HEK293 (cell line): Measurements from ENCODE around the gene PRICKLE1.

Experiments
- CTCF ChIA-PET: fragments of 350-600 bp; formaldehyde crosslinking; extraction: SDS; loops from one replicate; lab custom pipeline; 2021; ENCODE audit warnings: antibody characterized with exemption; lab: Yijun Ruan, JAX
- POLR2A ChIA-PET: fragments of 300-600 bp; formaldehyde crosslinking; extraction: SDS; loops from one replicate; lab custom pipeline; 2020; ENCODE audit warnings: antibody characterized with exemption, inconsistent platforms; lab: Yijun Ruan, JAX
- H3K27ac ChIP-seq: fragments of 200-500 bp; sonication (Bioruptor generic); 2 replicates; pipeline ENCODE4 v1.5.1; 2014; ENCODE audit warnings: low read depth, low read length, control low read depth, inconsistent platforms; ENCODE audit errors: extremely low read depth
- H3K36me3 ChIP-seq, 2 experiments: fragments of 200-500 bp in 1 of 2; sonication (Bioruptor generic) in 1 of 2; 1 replicate in 1 of 2; 2 replicates in 1 of 2; pipeline ENCODE4 v1.5.1; 2014 to 2017; ENCODE audit warnings: inconsistent platforms in 2 of 2, low read length in 2 of 2; ENCODE audit not compliant: control insufficient read depth in 2 of 2, insufficient read depth in 1 of 2
- H3K4me1 ChIP-seq: fragments of 200-500 bp; sonication (Bioruptor generic); 2 replicates; pipeline ENCODE4 v1.5.1; 2014; ENCODE audit warnings: mild to moderate bottlenecking, low read length, inconsistent platforms; ENCODE audit not compliant: control insufficient read depth, insufficient read depth
- H3K4me3 ChIP-seq: 2 replicates; pipeline ENCODE4 v1.5.1; 2011; ENCODE audit warnings: low read depth, mild to moderate bottlenecking, control low read depth, low read length, moderate library complexity
- H3K9me3 ChIP-seq: fragments of 200-500 bp; sonication (Bioruptor generic); 2 replicates; pipeline ENCODE4 v1.5.1; 2014; ENCODE audit warnings: low read depth, low read length, inconsistent platforms; ENCODE audit not compliant: control insufficient read depth, insufficient read depth
- ELK4 ChIP-seq: IDR thresholded peaks from 2 replicates; pipeline ENCODE4 v1.6.1; 2011; ENCODE audit warnings: mild to moderate bottlenecking, low read depth, low read length, borderline replicate concordance
- GLIS1 ChIP-seq: fragments of 450-650 bp; formaldehyde crosslinking; IDR thresholded peaks from 2 replicates; pipeline ENCODE4 v1.5.1; 2016; ENCODE audit warnings: missing biosample characterization, missing genetic modification characterization
- GLIS2 ChIP-seq: fragments of 450-650 bp; formaldehyde crosslinking; IDR thresholded peaks from 2 replicates; pipeline ENCODE4 v1.5.1; 2016; ENCODE audit warnings: missing biosample characterization, missing genetic modification characterization
- HIC1 ChIP-seq: fragments of 450-650 bp; formaldehyde crosslinking; IDR thresholded peaks from 2 replicates; pipeline ENCODE4 v1.5.1; 2016; ENCODE audit warnings: missing biosample characterization, missing genetic modification characterization
- HOXC10 ChIP-seq: sonication (generic); formaldehyde crosslinking; IDR thresholded peaks from 2 replicates; pipeline ENCODE4 v1.8.1; 2023; ENCODE audit warnings: mild to moderate bottlenecking, missing genetic modification reagents
- HOXD13 ChIP-seq: sonication (generic); formaldehyde crosslinking; IDR thresholded peaks from 2 replicates; pipeline ENCODE4 v1.8.0; 2022; ENCODE audit warnings: missing genetic modification reagents, borderline replicate concordance
- MEIS1 ChIP-seq: sonication (generic); formaldehyde crosslinking; IDR thresholded peaks from 2 replicates; pipeline ENCODE4 v1.8.1; 2022; ENCODE audit warnings: missing genetic modification reagents, mild to moderate bottlenecking, borderline replicate concordance
- RBAK ChIP-seq: fragments of 450-650 bp; formaldehyde crosslinking; IDR thresholded peaks from 2 replicates; pipeline ENCODE4 v1.5.1; 2016; ENCODE audit warnings: missing biosample characterization, missing genetic modification characterization
- YY1 ChIP-seq: fragments of 450-650 bp; formaldehyde crosslinking; IDR thresholded peaks from 2 replicates; pipeline ENCODE4 v1.5.1; 2018; ENCODE audit warnings: missing biosample characterization, missing genetic modification characterization
- ZBTB11 ChIP-seq: fragments of 450-650 bp; formaldehyde crosslinking; conservative IDR thresholded peaks from 2 replicates; pipeline ENCODE4 v1.5.1; 2016; ENCODE audit warnings: low read depth, missing biosample characterization, missing genetic modification characterization
- ZBTB44 ChIP-seq: fragments of 450-650 bp; IDR thresholded peaks from 2 replicates; pipeline ENCODE4 v1.5.1; 2018; ENCODE audit warnings: missing biosample characterization, mild to moderate bottlenecking, missing genetic modification characterization
- ZEB2 ChIP-seq: fragments of 450-650 bp; formaldehyde crosslinking; IDR thresholded peaks from 2 replicates; pipeline ENCODE4 v1.5.1; 2016; ENCODE audit warnings: missing biosample characterization, missing genetic modification characterization
- ZNF112 ChIP-seq: fragments of 450-650 bp; formaldehyde crosslinking; IDR thresholded peaks from 2 replicates; pipeline ENCODE4 v1.5.0; 2017; ENCODE audit warnings: missing biosample characterization, missing genetic modification characterization
- ZNF169 ChIP-seq: fragments of 450-650 bp; formaldehyde crosslinking; IDR thresholded peaks from 2 replicates; pipeline ENCODE4 v1.5.1; 2016; ENCODE audit warnings: missing biosample characterization, missing genetic modification characterization
- ZNF214 ChIP-seq: fragments of 450-650 bp; formaldehyde crosslinking; IDR thresholded peaks from 2 replicates; pipeline ENCODE4 v1.5.1; 2017; ENCODE audit warnings: missing biosample characterization, mild to moderate bottlenecking, missing genetic modification characterization, borderline replicate concordance
- ZNF324 ChIP-seq: fragments of 450-650 bp; formaldehyde crosslinking; IDR thresholded peaks from 2 replicates; pipeline ENCODE4 v1.5.1; 2016; ENCODE audit warnings: missing biosample characterization, missing genetic modification characterization
- ZNF341 ChIP-seq: fragments of 450-650 bp; formaldehyde crosslinking; IDR thresholded peaks from 2 replicates; pipeline ENCODE4; 2016; ENCODE audit warnings: low read depth, missing biosample characterization, missing genetic modification characterization
- ZNF391 ChIP-seq: fragments of 450-650 bp; formaldehyde crosslinking; IDR thresholded peaks from 2 replicates; pipeline ENCODE4 v1.5.1; 2016; ENCODE audit warnings: low read depth, missing biosample characterization, missing genetic modification characterization, borderline replicate concordance
- ZNF416 ChIP-seq: fragments of 450-650 bp; formaldehyde crosslinking; IDR thresholded peaks from 2 replicates; pipeline ENCODE4 v1.5.1; 2016; ENCODE audit warnings: missing biosample characterization, missing genetic modification characterization
- ZNF426 ChIP-seq: fragments of 450-650 bp; formaldehyde crosslinking; IDR thresholded peaks from 2 replicates; pipeline ENCODE4 v1.5.1; 2017; ENCODE audit warnings: missing biosample characterization, missing genetic modification characterization, mild to moderate bottlenecking, inconsistent platforms, moderate library complexity
- ZNF433 ChIP-seq: fragments of 450-650 bp; formaldehyde crosslinking; IDR thresholded peaks from 2 replicates; pipeline ENCODE4 v1.5.1; 2016; ENCODE audit warnings: missing biosample characterization, missing genetic modification characterization, low read depth
- ZNF514 ChIP-seq: fragments of 450-650 bp; formaldehyde crosslinking; IDR thresholded peaks from 2 replicates; pipeline ENCODE4 v1.5.1; 2016; ENCODE audit warnings: missing biosample characterization, missing genetic modification characterization
- ZNF548 ChIP-seq: fragments of 450-650 bp; formaldehyde crosslinking; IDR thresholded peaks from 2 replicates; pipeline ENCODE4 v1.5.1; 2016; ENCODE audit warnings: missing biosample characterization, missing genetic modification characterization
- ZNF791 ChIP-seq: fragments of 450-650 bp; formaldehyde crosslinking; IDR thresholded peaks from 2 replicates; pipeline ENCODE4 v1.5.1; 2016; ENCODE audit warnings: missing biosample characterization, missing genetic modification characterization
- ZSCAN16 ChIP-seq: fragments of 450-650 bp; formaldehyde crosslinking; IDR thresholded peaks from 2 replicates; pipeline ENCODE4 v1.5.1; 2016; ENCODE audit warnings: missing biosample characterization, missing genetic modification characterization
- ZSCAN4 ChIP-seq: fragments of 450-650 bp; formaldehyde crosslinking; IDR thresholded peaks from 2 replicates; pipeline ENCODE4 v1.5.1; 2017; ENCODE audit warnings: missing biosample characterization, missing genetic modification characterization

The PRICKLE1 gene

GRCh38 chr12:42458575-42458974, 131.0 kb downstream of the PRICKLE1 start (continued):
- no peak for TF ChIP-seq ZNF514
- TF ChIP-seq ZNF112 (tag by site-specific recombination), result no peak
- TF ChIP-seq ZNF169 (tag by site-specific recombination), result no peak
- TF ChIP-seq ZNF324 (tag by site-specific recombination), result no peak
- TF ChIP-seq ZBTB44 (tag by site-specific recombination), result no peak
- no peak for TF ChIP-seq HOXC10 (CRISPR knock-in tag)
- TF ChIP-seq ZNF416 (tag by site-specific recombination), result no peak
- no peak for TF ChIP-seq ELK4
- TF ChIP-seq RBAK (tag by site-specific recombination), result no peak
- TF ChIP-seq ZEB2 (tag by site-specific recombination), result no peak
- TF ChIP-seq ZNF433, result no peak
- TF ChIP-seq MEIS1 (CRISPR knock-in tag), result no peak
- TF ChIP-seq, all 188 proteins: peak for 0

GRCh38 chr12:42450248-42450647, 139.3 kb downstream of the PRICKLE1 start:
- POLR2A ChIA-PET, result no interaction called here
- Histone ChIP-seq H3K9me3 (no peaks in the 10 kb centered on the region), H3K4me1 (peaks cover 6% of the 10 kb centered on the region), H3K27ac (no peak overlapping the region), H3K36me3 (peaks cover 0 to 9% of the 10 kb centered on the region in 2 experiments; a peak in 2 of 3 replicates), H3K4me3 (no peak overlapping the region)
- CTCF ChIA-PET, result interaction anchor here (0.7 kb wide), 1 partner anchor 47 kb away, joined by 3 read pairs; no protein-coding TSS in a partner anchor
- TF ChIP-seq HOXD13, result no peak
- TF ChIP-seq ZNF426, result no peak
- TF ChIP-seq ZNF548 (tag by site-specific recombination), result no peak

- peaks cover 6% of the 10 kb centered on the region for H3K4me1 ChIP-seq
- ChIA-PET CTCF (no interaction called here), POLR2A (no interaction called here)
- H3K27ac ChIP-seq, result no peak overlapping the region
- H3K4me3 ChIP-seq, result no peak overlapping the region
- peaks cover 0 to 9% of the 10 kb centered on the region in 2 experiments; a peak in 2 of 3 replicates for H3K36me3 ChIP-seq
- H3K9me3 ChIP-seq, result no peaks in the 10 kb centered on the region
- no peak for TF ChIP-seq HIC1 (tag by site-specific recombination)
- no peak for TF ChIP-seq YY1 (tag by site-specific recombination)
- no peak for TF ChIP-seq ZSCAN4 (tag by site-specific recombination)
- no peak for TF ChIP-seq RBAK (tag by site-specific recombination)
- no peak for TF ChIP-seq ZBTB11 (tag by site-specific recombination)
- no peak for TF ChIP-seq ZNF341
- TF ChIP-seq GLIS1 (tag by site-specific recombination), result no peak
- TF ChIP-seq HOXC10 (CRISPR knock-in tag), result no peak
- TF ChIP-seq ZNF426, result no peak
- TF ChIP-seq ZNF391 (tag by site-specific recombination), result no peak
- TF ChIP-seq ZNF548 (tag by site-specific recombination), result no peak
- TF ChIP-seq ZNF791 (tag by site-specific recombination), result no peak
- TF ChIP-seq GLIS2 (tag by site-specific recombination), result no peak
- TF ChIP-seq ZNF214 (tag by site-specific recombination), result no peak
- TF ChIP-seq ZSCAN16 (tag by site-specific recombination), result no peak
These were observed 140.7 kb downstream of the PRICKLE1 start for GRCh38 chr12:42448841-42449240.
